ENCODE data around the gene TANGO2. TPM values are rescaled to one million over a fixed set of nuclear protein-coding genes. Genes with fewer than 3 reads are reported as not detected.

TANGO2 gene
- total RNA-seq, 3 donors from 2014 or later, result 17.5 to 29.7 (median 27.6) TPM

DNA sequence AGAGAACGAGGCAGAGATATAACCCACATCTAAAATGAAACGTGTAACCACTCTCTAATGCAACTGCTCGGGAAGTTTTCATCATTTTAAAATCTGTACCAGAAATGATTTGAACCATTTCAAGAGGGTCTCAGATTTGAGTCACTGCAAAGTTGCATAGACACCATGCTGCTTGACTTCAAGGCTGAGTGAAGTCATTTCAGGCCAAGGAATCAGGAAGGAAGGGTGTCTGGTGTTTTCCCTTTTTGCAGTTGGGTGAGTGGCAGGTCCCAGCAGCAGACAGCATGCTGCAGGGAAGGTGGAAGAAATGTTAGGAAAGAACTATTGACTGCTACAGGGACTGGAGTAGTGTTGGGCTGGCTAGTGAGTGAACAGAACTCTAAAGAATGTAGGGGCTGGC, 16.5 kb downstream of the TANGO2 start:
- H3K36me3 ChIP-seq (ENCODE audit: low read depth), result no peaks in the 10 kb centered on the region
- no peak overlapping the region for H3K4me3 ChIP-seq
- no peak for DNase-seq
- TF ChIP-seq, protein P1, sequence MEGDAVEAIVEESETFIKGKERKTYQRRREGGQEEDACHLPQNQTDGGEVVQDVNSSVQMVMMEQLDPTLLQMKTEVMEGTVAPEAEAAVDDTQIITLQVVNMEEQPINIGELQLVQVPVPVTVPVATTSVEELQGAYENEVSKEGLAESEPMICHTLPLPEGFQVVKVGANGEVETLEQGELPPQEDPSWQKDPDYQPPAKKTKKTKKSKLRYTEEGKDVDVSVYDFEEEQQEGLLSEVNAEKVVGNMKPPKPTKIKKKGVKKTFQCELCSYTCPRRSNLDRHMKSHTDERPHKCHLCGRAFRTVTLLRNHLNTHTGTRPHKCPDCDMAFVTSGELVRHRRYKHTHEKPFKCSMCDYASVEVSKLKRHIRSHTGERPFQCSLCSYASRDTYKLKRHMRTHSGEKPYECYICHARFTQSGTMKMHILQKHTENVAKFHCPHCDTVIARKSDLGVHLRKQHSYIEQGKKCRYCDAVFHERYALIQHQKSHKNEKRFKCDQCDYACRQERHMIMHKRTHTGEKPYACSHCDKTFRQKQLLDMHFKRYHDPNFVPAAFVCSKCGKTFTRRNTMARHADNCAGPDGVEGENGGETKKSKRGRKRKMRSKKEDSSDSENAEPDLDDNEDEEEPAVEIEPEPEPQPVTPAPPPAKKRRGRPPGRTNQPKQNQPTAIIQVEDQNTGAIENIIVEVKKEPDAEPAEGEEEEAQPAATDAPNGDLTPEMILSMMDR (IDR thresholded peaks at IDR 0.05), result no peak
- intact Hi-C loops (cut with DNase I, micrococcal nuclease), result no loop called here
- H3K9me3 ChIP-seq, result no peaks in the 10 kb centered on the region
- ATAC-seq, result no peak
- H3K4me1 ChIP-seq (ENCODE audit: low read depth), result no peaks in the 10 kb centered on the region

DNA sequence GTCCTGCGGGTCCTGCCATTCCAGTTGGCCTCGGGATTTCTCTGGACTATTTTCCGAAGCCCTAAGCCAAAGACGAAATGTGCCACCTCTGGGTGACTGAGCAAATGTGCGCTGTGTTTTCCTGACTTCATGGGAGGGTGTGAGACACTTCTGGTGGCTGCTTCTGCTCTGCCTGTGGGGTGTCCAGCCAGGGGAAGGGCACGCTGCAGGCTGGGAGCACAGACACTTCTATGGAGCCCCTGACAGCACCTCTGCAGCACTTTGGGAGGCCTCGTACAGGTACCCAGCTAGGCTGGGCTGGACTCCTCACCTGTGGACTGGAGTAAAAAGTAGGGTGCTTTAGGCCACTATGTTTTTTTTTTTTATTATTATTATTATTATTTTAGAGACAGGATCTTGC, 17.7 kb downstream of the TANGO2 start:
- no peaks in the 10 kb centered on the region for H3K9me3 ChIP-seq
- no peaks in the 10 kb centered on the region for H3K4me1 ChIP-seq (ENCODE audit: low read depth)
- TF ChIP-seq, protein P1 (IDR thresholded peaks at IDR 0.05), result no peak
- no peak overlapping the region for H3K4me3 ChIP-seq
- intact Hi-C loops (cut with DNase I, micrococcal nuclease), result no loop called here
- DNase-seq (no peak), ATAC-seq (no peak)
- H3K36me3 ChIP-seq (ENCODE audit: low read depth), result no peaks in the 10 kb centered on the region

DNA sequence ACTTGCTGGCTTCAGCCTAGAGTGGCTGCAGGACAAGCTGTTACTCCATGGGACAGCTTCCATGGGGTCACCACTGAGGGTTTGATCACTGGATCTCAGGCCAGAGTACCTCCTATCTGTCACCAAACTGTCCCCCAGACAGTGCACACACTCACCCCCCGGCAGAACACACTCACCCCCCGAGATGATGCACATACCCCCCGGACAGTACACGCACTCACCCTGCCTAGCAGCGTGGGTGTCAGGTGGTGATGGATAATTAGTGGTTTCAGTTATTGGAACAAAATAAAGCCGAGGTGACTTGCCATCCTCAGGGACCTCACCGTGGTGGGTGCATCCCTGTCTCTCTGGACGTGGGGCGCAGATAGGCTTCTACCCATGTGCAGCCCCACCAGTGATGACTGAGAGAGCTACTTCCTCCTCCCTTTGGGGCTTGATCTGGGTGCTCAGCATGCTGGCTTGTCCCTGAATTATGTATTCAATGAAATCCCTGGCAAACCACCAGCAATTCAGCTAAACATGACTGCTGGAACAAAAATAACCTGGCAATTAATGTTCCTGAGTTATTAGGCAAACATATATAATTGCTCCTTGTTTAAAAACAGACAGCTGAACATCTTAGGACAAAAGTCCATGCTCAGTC, 18.9 kb downstream of the TANGO2 start:
- no peaks in the 10 kb centered on the region for H3K36me3 ChIP-seq (ENCODE audit: low read depth)

DNA sequence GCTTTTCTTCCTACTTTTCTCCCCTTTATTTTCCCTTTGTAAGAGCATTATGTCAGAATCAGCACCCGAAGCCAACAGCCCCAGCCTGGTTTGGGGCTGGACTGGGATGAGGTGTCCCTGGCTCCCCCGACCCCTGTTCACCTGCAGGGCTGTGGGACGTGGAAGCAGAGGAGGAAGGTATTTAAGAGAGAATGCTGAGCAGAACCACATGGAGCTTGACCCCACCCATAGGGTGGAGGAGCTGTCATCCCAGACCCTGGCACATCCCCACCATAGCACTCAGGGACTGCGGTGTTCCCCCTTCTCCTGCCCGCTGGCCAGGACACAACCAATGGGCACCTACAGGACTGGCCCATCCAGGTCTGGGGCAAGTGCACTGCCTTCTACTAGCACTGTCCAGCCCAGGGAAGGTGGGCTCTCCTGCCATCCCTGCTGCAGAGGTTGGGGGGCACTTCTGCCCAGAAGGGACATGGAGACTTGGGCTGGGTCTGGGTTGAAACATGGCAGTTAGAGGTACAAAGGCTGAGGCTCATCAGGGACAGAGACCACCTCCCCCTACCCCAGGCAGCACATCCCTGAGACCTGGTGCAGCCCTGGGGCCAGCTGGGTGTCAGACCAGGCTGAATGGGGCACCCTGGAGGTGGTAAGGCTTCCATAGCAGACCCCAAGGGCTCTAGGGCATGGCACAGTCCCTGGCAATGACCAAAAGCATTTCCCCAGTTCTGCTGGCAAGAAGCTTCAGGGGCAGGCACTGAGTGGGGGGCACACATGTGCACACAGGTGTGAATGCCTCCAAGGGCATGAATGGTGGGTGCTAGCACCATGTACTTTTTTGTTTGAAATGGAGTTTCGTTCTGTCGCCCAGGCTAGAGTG, 19.7 kb downstream of the TANGO2 start:
- TF ChIP-seq, protein P1 (IDR thresholded peaks at IDR 0.05), result no peak
- ATAC-seq, result no peak
- intact Hi-C loops (cut with DNase I, micrococcal nuclease), result no loop called here
- Histone ChIP-seq H3K4me3 (no peak overlapping the region), H3K9me3 (no peaks in the 10 kb centered on the region), H3K4me1 (ENCODE audit: low read depth) (no peaks in the 10 kb centered on the region), H3K36me3 (ENCODE audit: low read depth) (no peaks in the 10 kb centered on the region)
- DNase-seq, result no peak

More for the DNA sequence above, 18.9 kb downstream of the TANGO2 start:
- no peak for ATAC-seq
- no peak for DNase-seq
- Histone ChIP-seq H3K4me3 (no peak overlapping the region), H3K9me3 (no peaks in the 10 kb centered on the region), H3K4me1 (ENCODE audit: low read depth) (no peaks in the 10 kb centered on the region)
- intact Hi-C loops (cut with DNase I, micrococcal nuclease), result no loop called here
- TF ChIP-seq, protein P1 (IDR thresholded peaks at IDR 0.05), result no peak

DNA sequence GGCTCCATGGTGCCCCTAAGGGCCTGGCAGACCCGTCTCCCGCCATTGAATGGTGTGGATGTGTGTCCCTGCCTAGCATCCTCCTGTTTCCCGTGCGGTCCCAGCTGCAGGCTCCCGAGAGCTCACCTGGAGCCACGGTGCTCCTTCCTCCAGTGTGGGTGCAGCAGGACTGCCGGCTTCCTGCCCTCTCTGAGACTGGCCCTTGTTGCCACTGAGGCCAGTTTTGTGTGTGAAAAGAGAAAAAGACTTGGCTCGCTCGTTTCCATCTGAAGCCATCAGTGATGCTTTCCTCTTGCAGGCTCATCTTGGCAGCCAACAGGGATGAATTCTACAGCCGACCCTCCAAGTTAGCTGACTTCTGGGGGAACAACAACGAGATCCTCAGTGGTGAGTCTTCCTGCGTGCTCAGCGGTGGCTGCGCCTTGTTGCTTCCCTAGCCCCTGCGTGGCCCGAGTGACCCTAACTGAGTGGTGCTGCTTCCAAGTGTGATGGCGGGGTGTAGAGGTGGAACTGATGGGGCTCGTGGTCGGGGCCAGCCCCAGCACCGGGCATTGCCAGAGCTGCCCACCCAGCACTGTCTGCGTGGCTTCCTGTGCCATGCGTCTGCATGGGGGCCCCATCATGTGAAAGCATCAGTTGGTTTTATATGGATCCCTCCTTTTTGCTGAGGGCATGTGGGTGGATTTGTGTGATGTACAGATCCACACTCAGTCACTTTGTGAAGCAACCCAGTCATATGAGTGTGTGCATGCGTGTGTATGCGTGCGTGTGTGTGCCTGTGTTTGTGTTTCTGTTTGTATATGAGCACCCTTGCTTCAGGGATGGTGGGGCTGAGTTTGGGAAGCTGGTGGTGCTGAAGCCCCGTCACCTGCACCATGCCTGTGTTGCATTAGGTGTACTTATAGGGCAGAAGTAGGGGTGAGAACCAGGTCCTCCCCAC, 22.4 kb downstream of the TANGO2 start:
- TF ChIP-seq, protein P1 (IDR thresholded peaks at IDR 0.05), result no peak

More for the DNA sequence above, 22.4 kb downstream of the TANGO2 start:
- H3K36me3 ChIP-seq (ENCODE audit: low read depth), result no peaks in the 10 kb centered on the region
- DNase-seq (no peak), ATAC-seq (no peak)
- no peaks in the 10 kb centered on the region for H3K9me3 ChIP-seq
- intact Hi-C loops (cut with DNase I, micrococcal nuclease), result no loop called here
- no peaks in the 10 kb centered on the region for H3K4me1 ChIP-seq (ENCODE audit: low read depth)
- no peak overlapping the region for H3K4me3 ChIP-seq

Data from mucosa of descending colon (tissue), 3 donors.